Neural crest cell (in vitro differentiated cells): ENCODE measurements around the gene TACC2. TPM values are rescaled to one million over a fixed set of nuclear protein-coding genes. Genes with fewer than 3 reads are reported as not detected.

Source experiments
- DNase-seq: peaks from one replicate; pipeline ENCODE4 v3.0.0; 2021; ENCODE audit warnings: low read depth, mixed read lengths, low spot score
- H3K27ac Mint-ChIP-seq: one replicate; pipeline ENCODE4 v1.8.0; 2021; ENCODE audit warnings: mild to moderate bottlenecking, mixed read lengths; ENCODE audit not compliant: unreplicated experiment
- H3K27me3 Mint-ChIP-seq: 2 replicates; pipeline ENCODE4 v1.8.0; 2021; ENCODE audit warnings: low read depth, mild to moderate bottlenecking, mixed read lengths
- H3K36me3 Mint-ChIP-seq: 2 replicates; pipeline ENCODE4 v1.8.0; 2021; ENCODE audit warnings: low read depth, mild to moderate bottlenecking, mixed read lengths
- H3K4me1 Mint-ChIP-seq: 2 replicates; pipeline ENCODE4 v1.8.0; 2021; ENCODE audit warnings: mixed read lengths
- H3K4me3 Mint-ChIP-seq: one replicate; pipeline ENCODE4 v1.8.0; 2021; ENCODE audit warnings: mild to moderate bottlenecking, mixed read lengths
- H3K9me3 Mint-ChIP-seq: 2 replicates; pipeline ENCODE4 v1.8.0; 2021; ENCODE audit warnings: mixed read lengths
- total RNA-seq: library from RNA; stranded (reverse); gene quantifications from 2 replicates; pipeline ENCODE4 v1.2.1, GENCODE V29; 2021
- TF ChIP-seq, protein P1 (sequence below): fragments of 200-600 bp; sonication (generic); conservative IDR thresholded peaks from 2 replicates; pipeline ENCODE4 v1.5.0; 2021; ENCODE audit warnings: antibody characterized with exemption, mild to moderate bottlenecking

The TACC2 gene
- total RNA-seq, 1 donor from 2014 or later: 48.2 TPM

DNA sequence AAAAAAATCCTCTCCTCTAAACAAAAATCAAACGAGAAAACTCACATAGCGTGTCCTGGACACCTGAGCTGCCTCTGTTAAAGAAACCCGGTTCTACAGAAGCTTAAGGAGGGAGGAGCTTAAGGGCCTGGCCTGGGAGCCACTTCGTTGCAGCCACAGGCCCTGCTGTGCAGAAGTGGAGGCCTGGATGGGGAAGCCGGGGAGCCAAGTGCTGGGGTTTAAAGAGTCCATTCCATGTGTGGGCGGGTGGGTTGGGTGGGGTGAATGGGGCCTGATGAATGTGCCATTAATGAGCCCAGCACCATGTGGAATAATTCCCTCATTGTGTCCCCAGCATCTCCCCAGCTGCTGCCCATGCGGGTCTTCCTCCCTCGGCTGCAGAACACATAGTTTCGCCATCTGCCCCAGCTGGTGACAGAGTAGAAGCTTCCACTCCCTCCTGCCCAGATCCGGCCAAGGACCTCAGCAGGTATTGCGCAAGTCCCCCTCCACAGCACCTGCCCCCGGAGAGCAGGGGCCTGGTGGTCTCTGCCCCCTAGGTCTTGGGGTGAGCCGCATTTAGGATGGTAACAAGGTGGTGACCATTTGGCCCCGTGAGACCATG is 154.4 kb downstream of the TACC2 start:
- H3K4me1 Mint-ChIP-seq: peaks cover 52% of the 10 kb centered on the region
- DNase-seq: no peak
- H3K4me3 Mint-ChIP-seq: no peak overlapping the region
- H3K27ac Mint-ChIP-seq: no peak overlapping the region
- H3K9me3 Mint-ChIP-seq: peaks cover 7% of the 10 kb centered on the region
- TF ChIP-seq, protein P1, sequence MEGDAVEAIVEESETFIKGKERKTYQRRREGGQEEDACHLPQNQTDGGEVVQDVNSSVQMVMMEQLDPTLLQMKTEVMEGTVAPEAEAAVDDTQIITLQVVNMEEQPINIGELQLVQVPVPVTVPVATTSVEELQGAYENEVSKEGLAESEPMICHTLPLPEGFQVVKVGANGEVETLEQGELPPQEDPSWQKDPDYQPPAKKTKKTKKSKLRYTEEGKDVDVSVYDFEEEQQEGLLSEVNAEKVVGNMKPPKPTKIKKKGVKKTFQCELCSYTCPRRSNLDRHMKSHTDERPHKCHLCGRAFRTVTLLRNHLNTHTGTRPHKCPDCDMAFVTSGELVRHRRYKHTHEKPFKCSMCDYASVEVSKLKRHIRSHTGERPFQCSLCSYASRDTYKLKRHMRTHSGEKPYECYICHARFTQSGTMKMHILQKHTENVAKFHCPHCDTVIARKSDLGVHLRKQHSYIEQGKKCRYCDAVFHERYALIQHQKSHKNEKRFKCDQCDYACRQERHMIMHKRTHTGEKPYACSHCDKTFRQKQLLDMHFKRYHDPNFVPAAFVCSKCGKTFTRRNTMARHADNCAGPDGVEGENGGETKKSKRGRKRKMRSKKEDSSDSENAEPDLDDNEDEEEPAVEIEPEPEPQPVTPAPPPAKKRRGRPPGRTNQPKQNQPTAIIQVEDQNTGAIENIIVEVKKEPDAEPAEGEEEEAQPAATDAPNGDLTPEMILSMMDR: no peak
- H3K27me3 Mint-ChIP-seq: no peaks in the 10 kb centered on the region
- peaks cover 32% of the 10 kb centered on the region for H3K36me3 Mint-ChIP-seq

DNA sequence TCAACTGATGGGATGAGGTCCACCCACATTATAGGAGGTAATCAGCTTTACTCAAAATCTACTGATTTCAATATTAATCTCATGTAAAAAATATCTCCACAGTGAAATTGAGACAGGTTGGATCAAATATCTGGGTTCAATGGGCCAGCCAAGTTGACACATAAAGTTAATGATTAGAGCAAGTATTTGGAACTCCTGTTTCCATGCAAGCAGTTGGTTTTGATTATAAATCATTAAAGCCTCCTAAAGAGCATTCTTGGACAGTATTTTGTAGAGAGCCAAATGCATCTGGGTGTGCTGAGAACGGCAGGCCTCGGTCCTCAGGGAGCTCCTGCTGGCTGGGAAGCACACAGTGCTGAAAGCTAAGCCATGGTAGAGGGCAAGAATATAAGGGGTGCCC is 155.2 kb downstream of the TACC2 start:
- H3K4me3 Mint-ChIP-seq: no peak overlapping the region
- no peak overlapping the region for H3K27ac Mint-ChIP-seq
- peaks cover 7% of the 10 kb centered on the region for H3K9me3 Mint-ChIP-seq
- TF ChIP-seq, protein P1: no peak
- DNase-seq: no peak
- H3K4me1 Mint-ChIP-seq: peaks cover 58% of the 10 kb centered on the region
- H3K36me3 Mint-ChIP-seq: peaks cover 35% of the 10 kb centered on the region
- no peaks in the 10 kb centered on the region for H3K27me3 Mint-ChIP-seq

DNA sequence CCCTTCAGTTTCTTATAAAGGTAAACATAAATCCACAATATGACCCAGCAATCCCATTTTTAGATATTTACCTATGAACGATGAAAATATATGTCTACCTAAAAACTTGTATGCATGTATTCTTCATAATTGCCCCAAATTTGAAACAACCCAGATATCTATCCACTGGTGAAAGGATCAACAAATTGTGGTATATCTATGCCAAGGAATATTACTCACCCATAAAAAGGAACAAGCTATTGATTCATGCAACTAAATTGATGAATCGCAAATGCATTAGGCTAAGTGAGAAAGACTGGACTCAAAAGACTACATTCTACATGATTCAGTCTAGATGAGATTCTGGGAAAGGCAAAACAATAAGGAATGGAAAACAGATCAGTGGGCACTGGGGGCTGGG is 156.2 kb downstream of the TACC2 start:
- peaks cover 7% of the 10 kb centered on the region for H3K9me3 Mint-ChIP-seq
- no peaks in the 10 kb centered on the region for H3K27me3 Mint-ChIP-seq
- peaks cover 35% of the 10 kb centered on the region for H3K36me3 Mint-ChIP-seq
- no peak overlapping the region for H3K27ac Mint-ChIP-seq
- DNase-seq: no peak
- no peak overlapping the region for H3K4me3 Mint-ChIP-seq
- TF ChIP-seq, protein P1: no peak
- H3K4me1 Mint-ChIP-seq: peaks cover 57% of the 10 kb centered on the region

DNA sequence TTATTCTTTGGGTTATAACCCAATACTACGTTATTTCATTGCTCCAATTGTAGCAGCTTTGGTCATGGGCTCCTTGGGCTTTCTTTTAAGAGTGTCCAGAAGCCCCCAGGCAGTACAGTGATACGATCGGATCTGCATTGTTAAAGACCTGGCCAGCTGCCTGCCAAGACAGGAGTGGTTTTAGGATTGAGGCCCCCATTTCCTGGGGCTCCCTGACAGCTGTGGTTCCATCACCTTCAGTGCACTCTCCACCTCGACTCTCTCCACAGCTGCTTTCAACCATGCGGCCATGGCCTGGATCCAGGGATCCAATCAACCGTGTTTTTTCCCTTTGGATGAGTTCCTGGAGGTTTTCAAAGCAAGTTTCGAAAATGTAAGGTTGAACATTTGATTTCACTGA is 158.7 kb downstream of the TACC2 start:
- Mint-ChIP-seq H3K27ac (peak overlapping the region; percentile 20), H3K4me3 (no peak overlapping the region), H3K4me1 (peaks cover 48% of the 10 kb centered on the region), H3K9me3 (peaks cover 7% of the 10 kb centered on the region), H3K27me3 (no peaks in the 10 kb centered on the region), H3K36me3 (peaks cover 35% of the 10 kb centered on the region)
- TF ChIP-seq, protein P1: no peak
- no peak for DNase-seq

DNA sequence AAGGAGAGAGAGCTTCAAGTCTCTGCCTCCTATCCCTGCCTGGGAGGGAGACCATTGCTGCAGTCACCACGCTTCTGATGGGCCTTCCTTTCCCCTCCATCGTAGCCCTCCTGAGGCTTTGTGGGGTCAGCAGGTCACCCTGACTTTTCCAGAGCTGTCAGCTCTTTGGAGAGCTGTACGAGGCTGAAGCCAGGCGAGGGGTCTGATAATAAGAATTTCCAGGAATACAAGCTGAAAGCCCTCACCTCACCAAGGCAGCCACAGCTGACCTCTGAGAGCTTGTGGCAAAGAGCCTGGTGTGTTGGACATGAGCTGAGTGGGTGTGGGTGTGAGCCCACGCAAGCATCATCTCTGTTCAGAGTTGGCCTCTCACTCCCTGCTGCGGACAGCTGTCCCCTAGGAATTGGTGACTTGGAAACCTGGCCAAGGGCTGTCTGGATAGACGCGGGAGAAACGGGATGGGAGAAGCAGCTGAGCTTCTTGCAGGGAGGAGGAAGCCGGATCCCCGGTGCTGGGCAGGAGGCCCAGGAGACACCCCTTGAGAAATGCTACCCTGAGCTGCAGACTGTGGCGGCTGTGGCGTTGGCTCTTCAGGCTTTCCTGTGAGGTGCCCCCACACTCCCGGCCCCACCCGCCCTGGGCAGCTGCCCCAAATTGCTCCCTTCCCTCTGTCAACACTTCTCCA is 160.1 kb downstream of the TACC2 start:
- Mint-ChIP-seq H3K4me3 (peak overlapping the region; percentile 27), H3K4me1 (peaks cover 44% of the 10 kb centered on the region), H3K27ac (peak overlapping the region; percentile 90), H3K27me3 (no peaks in the 10 kb centered on the region), H3K36me3 (peaks cover 35% of the 10 kb centered on the region), H3K9me3 (peaks cover 7% of the 10 kb centered on the region)
- no peak for DNase-seq
- TF ChIP-seq, protein P1: no peak
